Spleen (tissue), 11 donors: ENCODE data around the gene ARHGEF7. TPM values are rescaled to one million over a fixed set of nuclear protein-coding genes. Genes with fewer than 3 reads are reported as not detected.
"Not testable (repeated sequence)": the region's sequence is repeated elsewhere in the genome, so short reads cannot be mapped to it uniquely, and the experiment has no call there.

Experiments
- DNase-seq: peaks from one replicate; pipeline ENCODE4 v3.0.0-alpha.2; 2020
- H3K27ac ChIP-seq, 8 donors: fragments of 200-600 bp; sonication (generic) in 7 of 8; 1 replicate in 4 of 8; 2 replicates in 4 of 8; pipeline versions ENCODE4 v1.5.0 to v1.8.0; 2016 to 2021; ENCODE audit warnings: inconsistent platforms in 4 of 8, mild to moderate bottlenecking in 4 of 8, moderate library complexity in 1 of 8
- H3K27me3 ChIP-seq, 7 donors: fragments of 200-600 bp; sonication (generic) in 6 of 7; replicated peaks in 1 of 7; 1 replicate in 4 of 7; 2 replicates in 3 of 7; pipeline versions ENCODE4 v1.5.0 to v1.8.0; 2016 to 2021; ENCODE audit warnings: inconsistent platforms in 3 of 7, mild to moderate bottlenecking in 1 of 7
- H3K36me3 ChIP-seq, 6 donors: fragments of 200-600 bp; sonication (generic) in 5 of 6; 1 replicate in 4 of 6; 2 replicates in 2 of 6; pipeline versions ENCODE4 v1.5.0 to v1.8.0; 2016 to 2021; ENCODE audit warnings: inconsistent platforms in 2 of 6
- H3K4me1 ChIP-seq, 6 donors: fragments of 200-600 bp; sonication (generic) in 5 of 6; 1 replicate in 3 of 6; 2 replicates in 3 of 6; pipeline versions ENCODE4 v1.5.0 to v1.8.0; 2016 to 2021; ENCODE audit warnings: inconsistent platforms in 3 of 6
- H3K4me3 ChIP-seq, 8 donors: fragments of 200-600 bp; sonication (generic) in 7 of 8; 1 replicate in 4 of 8; 2 replicates in 4 of 8; pipeline versions ENCODE4 v1.5.0 to v1.8.0; 2016 to 2021; ENCODE audit warnings: inconsistent platforms in 4 of 8, mild to moderate bottlenecking in 4 of 8, moderate library complexity in 2 of 8
- H3K9me3 ChIP-seq, 8 donors: fragments of 200-600 bp; sonication (generic) in 7 of 8; 1 replicate in 4 of 8; 2 replicates in 4 of 8; pipeline versions ENCODE4 v1.5.0 to v1.8.0; 2016 to 2021; ENCODE audit warnings: inconsistent platforms in 4 of 8
- CTCF ChIP-seq, 11 experiments: fragments of 200-600 bp in 7 of 11; fragments of 450-650 bp in 4 of 11; sonication (generic) in 4 of 11; IDR thresholded peaks in 8 of 11; conservative IDR thresholded peaks in 3 of 11; 1 replicate in 7 of 11; 2 replicates in 4 of 11; pipeline versions ENCODE4 v1.4.0 to v1.8.0; 2016 to 2021; ENCODE audit warnings: antibody characterized with exemption in 11 of 11, inconsistent platforms in 4 of 11, mild to moderate bottlenecking in 1 of 11
- POLR2A ChIP-seq, 3 donors: fragments of 450-650 bp; IDR thresholded peaks; one replicate each; pipeline ENCODE4 v1.5.1; 2017; ENCODE audit warnings: antibody characterized with exemption in 3 of 3, mild to moderate bottlenecking in 1 of 3
- POLR2AphosphoS5 ChIP-seq, 3 donors: sonication (generic); formaldehyde crosslinking; IDR thresholded peaks; one replicate each; pipeline ENCODE4 v1.5.1; 2017; ENCODE audit warnings: antibody characterized with exemption in 3 of 3
- WGBS, 5 donors: extraction: QIAGEN DNeasy Blood & Tissue Kit in 3 of 5; methylation state at CpG; one replicate each; pipeline versions ENCODE4 v1.1.5 to v1.1.7; 2013 to 2018; 5-methylcytosine and 5-hydroxymethylcytosine counted together
- intact Hi-C: fragments of 100-400 bp; cut with DNase I; formaldehyde crosslinking; loops from one replicate; pipeline ENCODE4 v1.15.0; 2023; ENCODE audit warnings: low total_unique reads
- polyA plus RNA-seq, 3 donors: library from polyadenylated mRNA; stranded (reverse); fragments of 200-250 nt; gene quantifications; one replicate each; pipeline ENCODE4 v1.2.1, GENCODE V29; 2013
- total RNA-seq, 7 donors: library from RNA; depleted of rRNA in 3 of 7; stranded (reverse); fragments of >200 nt in 3 of 7; fragmentation: NEBNext Ultra II Directional in 4 of 7; extraction: Animal tissue kit (Norgen Biotek cat#: 25700) in 4 of 7; gene quantifications; one replicate each; pipeline versions ENCODE4 v1.1.0 to v1.2.1, GENCODE V29; 2016 to 2021
- donor health status: healthy with polysubstance abuse.
- donor health status: DM: no; HTN: no; CAD: no; lungs with moderate emphysema.
- donor health status: DM: no; HTN: no; CAD: no.
- donor health status: Bipolar disorder and iron deficiency.
- donor health status: healthy.
- donor health status: DM: no; HTN: no; CAD: no.
- donor health status: DM: yes; HTN: yes; CAD: no.

Gene ARHGEF7
- total and polyA plus RNA-seq, 10 donors, result 18.0 to 192 (median 114) TPM

- no peak overlapping the region for H3K4me3 ChIP-seq
- H3K27ac ChIP-seq, result no peak overlapping the region
- intact Hi-C loops, result no loop called here
- H3K4me1 ChIP-seq, result peaks cover 0 to 13% (median 3%) of the 10 kb centered on the region in 6 donors
- no peak for TF ChIP-seq POLR2AphosphoS5 (IDR thresholded peaks at IDR 0.05)
- TF ChIP-seq CTCF (IDR thresholded peaks at IDR 0.05 in 8 of 11, conservative IDR thresholded peaks at IDR 0.05 in 3 of 11), result no peak
- no peak for TF ChIP-seq POLR2A (IDR thresholded peaks at IDR 0.05)
- H3K36me3 ChIP-seq, result peaks cover 4 to 96% (median 53%) of the 10 kb centered on the region in 6 donors
- 93 to 98% (median 96%) methylated on average over 10 of the region's 10 CpGs for WGBS, 5 donors
- H3K27me3 ChIP-seq, result no peaks in the 10 kb centered on the region
- H3K9me3 ChIP-seq, result peaks cover 0 to 18% (median 11%) of the 10 kb centered on the region in 8 donors
- no peak for DNase-seq
Measured at GRCh38 chr13:111255228-111255790, 140.2 kb downstream of the ARHGEF7 start.

GRCh38 chr13:111256458-111256857, 141.3 kb downstream of the ARHGEF7 start:
- intact Hi-C loops, result no loop called here
- H3K36me3 ChIP-seq, result peaks cover 4 to 85% (median 47%) of the 10 kb centered on the region in 6 donors

GRCh38 chr13:111256946-111257345, 141.8 kb downstream of the ARHGEF7 start:
- no peak overlapping the region for H3K27ac ChIP-seq
- H3K4me3 ChIP-seq, result no peak overlapping the region
- H3K27me3 ChIP-seq, result no peaks in the 10 kb centered on the region
- TF ChIP-seq POLR2A (IDR thresholded peaks at IDR 0.05) (no peak), POLR2AphosphoS5 (IDR thresholded peaks at IDR 0.05) (no peak), CTCF (IDR thresholded peaks at IDR 0.05 in 8 of 11, conservative IDR thresholded peaks at IDR 0.05 in 3 of 11) (no peak)
- H3K4me1 ChIP-seq, result peaks cover 0 to under 1% (median 0%) of the 10 kb centered on the region in 6 donors
- H3K36me3 ChIP-seq, result peaks cover 4 to 80% (median 47%) of the 10 kb centered on the region in 6 donors
- DNase-seq, result no peak
- 67 to 93% (median 87%) methylated on average over 1 of the region's 1 CpG for WGBS, 5 donors
- intact Hi-C loops, result no loop called here
- peaks cover 0 to 20% (median 11%) of the 10 kb centered on the region in 8 donors for H3K9me3 ChIP-seq

More at GRCh38 chr13:111256458-111256857, 141.3 kb downstream of the ARHGEF7 start:
- DNase-seq, result no peak
- H3K27me3 ChIP-seq, result no peaks in the 10 kb centered on the region
- H3K4me1 ChIP-seq, result peaks cover 0 to 6% (median 0%) of the 10 kb centered on the region in 6 donors
- H3K4me3 ChIP-seq, result no peak overlapping the region
- peaks cover 0 to 20% (median 11%) of the 10 kb centered on the region in 8 donors for H3K9me3 ChIP-seq
- TF ChIP-seq POLR2A (IDR thresholded peaks at IDR 0.05) (no peak), CTCF (IDR thresholded peaks at IDR 0.05 in 8 of 11, conservative IDR thresholded peaks at IDR 0.05 in 3 of 11) (no peak), POLR2AphosphoS5 (IDR thresholded peaks at IDR 0.05) (no peak)
- 95 to 99% (median 97%) methylated on average over 8 of the region's 8 CpGs for WGBS, 5 donors
- no peak overlapping the region for H3K27ac ChIP-seq

- intact Hi-C loops, H3K27me3 ChIP-seq, DNase-seq, H3K4me1 ChIP-seq, H3K4me3 ChIP-seq, H3K27ac ChIP-seq: not testable (repeated sequence)
- WGBS, 5 donors, result 83 to 100% (median 88%) methylated on average over 2 of the region's 2 CpGs
- H3K9me3 ChIP-seq, result peaks cover 0 to 20% (median 11%) of the 10 kb centered on the region in 8 donors
- H3K36me3 ChIP-seq, result peaks cover 4 to 79% (median 45%) of the 10 kb centered on the region in 6 donors
Measured at GRCh38 chr13:111257899-111258298, 142.8 kb downstream of the ARHGEF7 start.
